Measurements from ENCODE around the gene CFAP299. TPM values are rescaled to one million over a fixed set of nuclear protein-coding genes. Genes with fewer than 3 reads are reported as not detected.

CFAP299 gene
- total RNA-seq, 1 experiment from 2014 or later = not detected

DNA sequence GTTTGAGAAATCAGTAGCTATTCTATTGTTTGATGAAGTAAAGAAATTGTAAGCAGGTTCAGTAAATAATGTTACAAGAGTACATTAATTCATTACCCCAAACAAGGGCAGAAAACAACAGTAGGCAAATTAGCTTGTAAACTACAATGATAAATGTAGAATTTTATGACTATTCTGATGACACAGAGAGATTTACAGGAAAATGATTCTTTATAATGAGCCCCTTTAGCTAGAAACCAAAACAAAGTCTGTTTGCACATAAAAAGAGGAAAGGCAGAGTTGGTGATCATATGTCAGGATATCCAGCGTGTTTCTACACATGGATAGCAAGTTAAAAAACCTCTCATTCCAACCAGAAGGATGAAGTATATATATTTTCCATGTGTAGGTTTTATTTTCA, 204.8 kb downstream of the CFAP299 start:
- RAD21 ChIA-PET (ENCODE audit: low non-redundant PET in 1 of 2, low total read pairs in 2 of 2, uncharacterized antibody in 2 of 2, unreplicated experiment in 2 of 2) = no interaction called here
- DNase-seq (ENCODE audit: low read depth, low spot score) (no peak), ATAC-seq (no peak)
- BruUV-seq (replicated peaks) = no TSS peak
- H4K20me1 ChIP-seq (ENCODE audit: insufficient read depth) = no peaks in the 10 kb centered on the region
- no peak overlapping the region for H3K4me3 ChIP-seq (replicated peaks in 1 of 2; ENCODE audit: low read depth in 1 of 2, low read length in 2 of 2)
- H3K9me2 ChIP-seq (ENCODE audit: insufficient read depth) = no peaks in the 10 kb centered on the region
- no peaks in the 10 kb centered on the region for H3K9me3 ChIP-seq (ENCODE audit: control insufficient read depth in 1 of 2, insufficient read depth in 1 of 2, low read depth in 1 of 2, low read length in 2 of 2)
- intact Hi-C loops (cut with micrococcal nuclease) = no loop called here
- H3K27ac ChIP-seq (ENCODE audit: low read depth, low read length) = no peak overlapping the region
- TF ChIP-seq REST (IDR thresholded peaks at IDR 0.05; ENCODE audit: low read depth) = no peak
- no peak for TF ChIP-seq RAD21 (IDR thresholded peaks at IDR 0.05; ENCODE audit: low read depth)
- TF ChIP-seq ELF1 (IDR thresholded peaks at IDR 0.05; ENCODE audit: borderline replicate concordance, low read depth) = no peak
- no peak for TF ChIP-seq ZFX (IDR thresholded peaks at IDR 0.05)
- no peak for TF ChIP-seq EGR1 (IDR thresholded peaks at IDR 0.05; ENCODE audit: low read depth)
- no peak for TF ChIP-seq SP1 (IDR thresholded peaks at IDR 0.05; ENCODE audit: low read depth)
- no peak for TF ChIP-seq POLR2AphosphoS5 (IDR thresholded peaks at IDR 0.05; ENCODE audit: low read depth, low read length)
- H3K36me3 ChIP-seq (ENCODE audit: control insufficient read depth in 1 of 2, insufficient read depth in 2 of 2, low read length in 2 of 2) = no peaks in the 10 kb centered on the region
- H3K27me3 ChIP-seq (ENCODE audit: insufficient read depth, low read length) = peaks cover 36% of the 10 kb centered on the region
- no peak overlapping the region for H3K9ac ChIP-seq (ENCODE audit: low read length)
- CTCF ChIA-PET = no interaction called here
- H3K4me1 ChIP-seq (ENCODE audit: control insufficient read depth in 1 of 2, insufficient read depth in 2 of 2, low read length in 2 of 2) = no peaks in the 10 kb centered on the region
- POLR2A ChIA-PET = no interaction called here
- H2AFZ ChIP-seq (ENCODE audit: low read depth, low read length, poor library complexity, severe bottlenecking) = no peak overlapping the region
- no peaks in the 10 kb centered on the region for H3K79me2 ChIP-seq (ENCODE audit: insufficient read depth, low read length)
- no peak overlapping the region for H3K4me2 ChIP-seq (ENCODE audit: low read length)

Data from HCT116 (cell line).